Hepatic stellate cell (primary cell): ENCODE measurements around the gene ZNF668.
"Not testable (repeated sequence)": the region's sequence is repeated elsewhere in the genome, so short reads cannot be mapped to it uniquely, and the experiment has no call there.

Source experiments
- DNase-seq: peaks from one replicate; pipeline ENCODE4 v3.0.0; 2011; ENCODE audit warnings: low spot score

The ZNF668 gene

DNA sequence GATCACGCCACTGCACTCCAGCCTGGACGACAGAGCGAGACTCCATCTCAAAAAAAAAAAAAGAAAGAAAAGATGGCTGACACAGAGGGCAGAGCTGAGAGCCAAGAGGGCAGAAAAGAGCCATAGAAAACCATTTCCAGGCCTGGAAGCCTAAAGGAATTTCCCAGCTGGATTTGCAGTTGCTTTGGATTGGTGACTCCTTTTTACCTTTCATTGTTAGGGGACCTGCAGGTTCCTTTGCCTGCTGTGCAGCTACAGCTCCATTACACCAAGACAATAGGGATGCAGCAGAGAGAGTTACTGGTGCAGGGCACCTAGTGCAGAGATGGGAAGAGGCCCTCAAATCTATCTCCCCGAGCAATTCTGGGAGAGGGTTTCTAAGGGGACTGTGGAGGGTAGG, 18.4 kb downstream of the ZNF668 start:
- DNase-seq = no peak

DNA sequence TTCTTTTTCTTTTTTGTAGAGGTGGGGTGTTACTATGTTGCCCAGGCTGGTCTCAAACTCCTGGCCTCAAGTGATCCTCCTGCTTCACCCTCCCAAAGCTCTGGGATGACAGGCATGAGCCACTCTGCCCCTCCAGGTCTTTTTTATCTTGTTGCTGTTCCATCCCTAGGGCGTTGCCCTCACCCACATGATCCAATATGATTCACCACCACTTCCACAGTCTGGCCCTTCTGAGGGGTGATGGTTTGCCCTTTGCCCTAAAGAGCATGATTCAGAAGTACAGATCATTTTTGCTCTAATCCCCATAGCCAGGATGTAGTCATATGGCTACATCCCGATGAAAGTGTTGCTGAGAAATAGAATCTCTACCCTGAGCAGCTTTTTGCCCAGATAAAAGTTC, 21.9 kb downstream of the ZNF668 start:
- DNase-seq = peak; percentile 96

DNA sequence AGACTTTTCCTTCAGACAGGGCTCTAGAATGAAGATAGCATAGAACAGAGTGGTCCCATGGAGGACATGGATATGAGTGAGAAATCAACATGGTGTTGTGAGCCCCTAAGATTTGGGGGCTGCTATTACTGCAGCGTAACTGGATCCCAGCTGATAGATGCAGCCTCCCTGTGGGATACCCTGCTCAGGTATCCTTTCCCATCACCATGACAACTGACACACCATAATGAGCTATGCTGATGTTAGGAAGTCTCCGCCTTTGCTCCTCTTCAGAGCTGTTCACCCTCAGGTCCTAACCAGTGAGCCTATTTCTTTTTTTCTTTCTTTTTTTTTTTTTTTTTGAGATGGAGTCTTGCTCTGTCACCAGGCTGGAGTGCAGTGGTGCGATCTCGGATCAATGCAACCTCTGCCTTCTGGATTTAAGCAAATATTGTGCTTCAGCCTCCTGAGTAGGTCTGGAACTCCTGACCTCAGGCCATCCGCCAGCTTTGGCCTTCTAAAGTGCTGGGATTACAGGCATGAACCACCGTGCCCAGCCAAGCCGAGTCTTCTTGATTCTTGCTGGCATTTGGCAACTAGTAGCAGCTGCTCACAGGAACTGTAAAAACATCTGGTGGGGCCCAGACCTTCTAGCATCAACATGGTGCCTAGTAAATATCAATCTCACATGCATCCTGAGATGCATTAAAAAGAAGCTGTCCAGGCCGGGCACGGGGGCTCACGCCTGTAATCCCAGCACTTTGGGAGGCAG, 23.6 kb downstream of the ZNF668 start:
- no peak for DNase-seq

DNA sequence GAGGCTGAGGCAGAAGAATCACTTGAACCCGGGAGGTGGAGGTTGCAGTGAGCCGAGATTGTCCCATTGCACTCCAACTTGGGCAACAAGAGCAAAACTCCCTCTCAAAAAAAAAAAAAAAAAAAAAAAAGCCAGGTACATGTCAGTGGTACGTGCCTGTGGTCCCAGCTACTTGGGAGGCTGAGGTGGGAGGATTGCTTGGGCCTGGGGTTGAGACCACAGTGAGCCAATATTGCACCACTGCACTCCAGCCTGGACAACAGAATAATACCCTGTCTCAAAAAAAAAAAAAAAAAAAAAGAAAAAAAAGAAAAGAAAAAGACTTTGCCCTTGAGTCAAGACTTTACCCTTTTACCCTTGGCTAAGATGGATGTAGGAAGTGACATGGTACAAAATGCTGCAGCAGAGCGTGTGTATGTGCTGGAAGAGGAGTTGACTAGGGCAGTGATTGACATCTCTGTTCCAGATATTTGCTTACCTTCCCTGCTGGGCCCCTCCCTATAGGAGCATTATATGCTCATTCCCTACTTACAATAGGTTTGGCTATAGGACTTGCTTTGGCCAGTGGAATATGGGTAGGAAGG, 30.1 kb downstream of the ZNF668 start:
- no peak for DNase-seq

DNA sequence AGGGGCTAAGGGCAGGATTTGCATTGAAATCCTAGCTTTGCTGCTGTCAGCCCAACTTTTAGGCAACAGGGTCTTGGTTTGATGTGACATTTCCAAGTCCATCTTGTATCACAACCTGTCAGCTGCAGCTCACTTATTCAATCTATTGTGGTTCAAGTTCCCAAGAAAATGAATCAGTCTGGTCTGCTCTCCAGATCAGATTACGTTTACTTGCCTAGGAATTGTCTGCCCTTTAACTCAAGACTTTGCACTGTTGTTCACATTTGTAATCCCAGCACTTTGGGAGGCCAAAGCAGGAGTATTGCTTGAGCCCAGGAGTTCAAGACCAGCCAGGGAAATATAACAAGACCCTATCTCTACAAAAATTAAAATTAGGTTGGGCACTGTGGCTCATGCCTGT, 30.7 kb downstream of the ZNF668 start:
- no peak for DNase-seq

DNA sequence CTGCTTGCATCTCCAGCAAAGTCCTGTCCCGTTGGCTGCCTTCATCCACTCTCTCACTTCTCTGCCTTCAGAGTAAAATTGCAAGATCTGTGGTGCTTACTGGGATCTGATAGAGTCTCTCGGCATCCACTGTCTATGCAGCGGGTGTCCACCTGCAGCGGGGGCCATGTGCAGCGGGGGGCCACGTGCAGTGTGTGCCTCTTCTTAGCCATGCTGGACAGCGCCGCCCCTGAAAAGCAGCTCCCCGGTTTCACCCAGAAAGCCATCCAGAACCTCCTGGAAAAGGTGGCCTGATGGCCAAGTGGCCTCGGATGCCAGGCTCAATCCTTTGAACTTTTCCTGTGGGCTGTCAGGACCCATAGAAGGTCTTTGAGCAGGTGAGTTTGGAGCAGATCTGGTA, 31.2 kb downstream of the ZNF668 start:
- DNase-seq = no peak

DNA sequence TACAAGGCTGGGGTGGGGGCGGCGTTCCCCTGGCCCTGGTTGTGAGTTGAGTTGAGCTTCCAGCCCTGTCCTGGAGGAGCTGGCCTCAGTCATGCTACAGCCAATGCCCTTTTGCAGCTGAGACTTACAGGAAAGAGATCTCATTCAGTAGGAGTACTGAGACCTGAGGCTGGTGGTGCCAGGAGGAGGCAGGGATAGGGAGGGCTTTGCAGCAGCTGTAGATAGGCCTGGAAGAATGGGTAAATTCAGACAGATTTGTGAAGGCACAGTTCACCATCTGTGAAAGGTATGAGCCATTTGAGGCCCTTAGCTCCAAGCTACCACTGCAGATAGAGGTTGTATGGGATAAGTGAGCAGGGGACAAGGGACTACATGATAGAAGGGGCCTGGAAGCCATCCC, 35.0 kb downstream of the ZNF668 start:
- no peak for DNase-seq

DNA sequence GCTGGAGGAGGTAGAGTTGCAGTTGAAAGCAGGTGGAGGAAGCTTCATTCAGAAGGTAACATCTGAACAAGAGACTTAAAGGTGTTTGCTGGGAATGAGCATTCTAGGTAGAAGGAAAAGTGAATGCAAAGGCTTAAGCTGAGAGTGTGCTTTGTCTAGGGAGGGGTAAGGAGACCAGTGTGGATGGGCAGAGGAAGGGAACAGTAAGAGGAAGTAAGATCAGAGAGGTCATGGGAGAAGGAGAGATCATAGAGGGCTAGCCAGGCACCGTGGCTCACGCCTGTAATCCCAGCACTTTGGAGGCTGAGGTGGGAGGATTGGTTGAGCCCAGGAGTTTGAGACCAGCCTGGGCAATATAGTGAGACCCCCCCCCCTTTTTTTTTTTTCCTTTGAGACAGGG, 37.3 kb downstream of the ZNF668 start:
- no peak for DNase-seq

DNA sequence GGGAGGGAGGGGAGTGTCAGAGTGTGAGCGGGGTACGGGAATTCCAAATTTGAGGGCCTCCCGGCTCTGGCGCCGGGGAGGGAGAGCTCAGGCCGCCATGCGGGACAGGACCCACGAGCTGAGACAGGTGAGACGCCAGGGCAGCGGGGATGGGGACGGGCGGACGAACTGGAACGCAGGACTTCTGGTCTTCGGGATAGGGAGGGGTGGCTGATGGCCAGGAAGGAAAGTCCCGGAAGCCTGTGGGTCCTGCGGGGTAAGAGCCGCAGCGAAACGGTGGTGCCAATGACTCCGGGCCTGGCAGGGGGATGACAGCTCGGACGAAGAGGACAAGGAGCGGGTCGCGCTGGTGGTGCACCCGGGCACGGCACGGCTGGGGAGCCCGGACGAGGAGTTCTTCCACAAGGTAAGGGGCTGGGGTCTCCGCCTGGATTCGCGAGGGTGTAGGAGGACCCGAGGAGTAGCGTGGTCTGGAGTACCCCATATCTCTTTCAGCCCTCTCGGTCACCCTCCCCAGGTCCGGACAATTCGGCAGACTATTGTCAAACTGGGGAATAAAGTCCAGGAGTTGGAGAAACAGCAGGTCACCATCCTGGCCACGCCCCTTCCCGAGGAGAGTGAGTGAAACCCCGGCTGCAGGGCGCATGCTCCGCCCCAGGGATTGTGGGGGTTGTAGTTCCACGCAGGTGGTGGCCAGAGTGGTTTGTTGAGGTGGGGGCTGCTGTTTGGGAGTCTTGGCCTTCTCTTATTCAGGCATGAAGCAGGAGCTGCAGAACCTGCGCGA, 40.1 kb downstream of the ZNF668 start:
- DNase-seq = peak; percentile 99

DNA sequence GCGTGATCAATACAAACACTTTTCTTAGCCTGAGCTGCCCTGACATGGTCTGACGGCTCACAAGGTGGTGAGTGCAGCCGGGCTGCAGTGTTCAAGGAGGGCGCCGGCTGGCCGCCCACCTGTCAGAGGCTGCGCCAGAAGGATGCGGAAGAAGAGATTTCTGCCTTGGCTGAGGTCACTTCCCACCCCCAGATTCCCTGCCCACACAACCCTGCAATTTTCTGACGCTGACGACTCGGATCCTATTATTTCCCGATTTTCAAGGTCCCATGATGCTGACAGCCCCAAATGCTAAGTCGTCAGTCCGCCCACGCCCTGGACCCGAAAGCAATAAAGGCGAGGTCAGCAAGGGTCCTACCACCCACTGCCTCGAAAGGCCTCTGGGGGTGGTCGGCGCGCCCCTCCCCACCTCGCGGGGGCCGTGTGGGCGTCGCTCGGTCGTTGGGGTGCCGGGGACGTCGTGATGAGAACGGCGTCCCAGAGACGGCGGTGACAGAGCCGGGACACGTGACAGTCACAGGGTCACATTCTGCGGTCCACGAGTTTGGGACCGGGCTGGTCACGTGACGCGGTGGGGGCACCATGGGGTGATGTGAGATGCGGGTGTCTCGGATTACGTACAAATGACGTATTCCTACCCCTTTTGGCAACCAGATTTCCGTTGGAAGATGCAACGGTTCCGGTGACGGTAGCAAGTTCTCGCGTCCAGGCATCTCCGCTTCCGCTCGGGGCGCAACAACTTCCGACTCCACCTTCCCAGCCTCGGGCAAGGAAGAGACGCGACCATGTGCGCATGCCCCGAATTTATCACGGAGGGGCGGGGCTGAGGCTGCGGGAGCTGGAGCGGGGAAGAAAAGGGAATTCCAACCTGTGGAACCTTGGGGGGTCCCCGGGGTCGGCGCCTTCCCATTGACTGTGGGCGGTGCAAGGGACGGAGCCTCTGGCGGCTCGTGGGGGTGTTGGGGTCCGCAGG, 41.0 kb downstream of the ZNF668 start, which contains the start of gene STX4:
STX4 (plus strand) TSS at position 823 of the 973 bp plus-strand sequence. CDS start 248 bp downstream, outside the sequence.
- DNase-seq = peak; percentile 93

DNA sequence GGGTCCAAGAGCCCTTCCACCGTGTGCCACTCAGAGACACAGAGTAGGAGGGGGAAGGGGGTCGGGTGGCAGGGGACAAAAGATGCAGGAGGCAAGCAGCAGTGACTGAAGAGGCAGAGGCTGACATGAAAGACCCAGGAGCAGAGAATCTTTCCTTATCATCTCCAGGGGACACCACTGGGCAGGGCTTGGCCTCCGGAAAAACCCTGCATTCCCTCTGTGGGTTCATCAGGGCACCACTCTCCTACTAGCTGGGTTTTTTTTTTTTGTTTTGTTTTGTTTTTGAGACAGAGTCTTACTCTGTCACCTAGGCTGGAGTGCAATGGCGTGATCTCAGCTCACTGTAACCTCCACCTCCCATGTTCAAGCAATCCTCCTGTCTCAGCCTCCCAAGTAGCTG, 42.8 kb downstream of the ZNF668 start:
- no peak for DNase-seq

DNA sequence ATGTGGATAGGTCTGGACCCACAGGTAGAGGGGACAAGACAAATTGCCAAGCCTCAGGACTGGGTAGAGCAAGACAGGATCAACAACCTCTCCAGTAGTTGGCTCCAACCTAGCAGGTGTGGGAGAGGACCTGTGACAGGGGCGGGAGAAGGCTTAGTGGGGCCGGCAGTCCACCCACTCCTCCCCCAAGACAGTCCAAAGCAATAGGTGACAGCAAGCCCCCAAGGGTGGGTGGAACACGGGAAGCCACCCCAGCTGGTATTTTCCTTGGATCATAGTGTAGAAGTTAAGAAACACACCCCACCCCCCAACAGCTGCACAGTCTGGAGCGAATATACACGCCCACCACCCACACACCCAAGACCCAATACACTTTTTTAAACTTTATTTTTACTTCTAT, 44.8 kb downstream of the ZNF668 start:
- no peak for DNase-seq

DNA sequence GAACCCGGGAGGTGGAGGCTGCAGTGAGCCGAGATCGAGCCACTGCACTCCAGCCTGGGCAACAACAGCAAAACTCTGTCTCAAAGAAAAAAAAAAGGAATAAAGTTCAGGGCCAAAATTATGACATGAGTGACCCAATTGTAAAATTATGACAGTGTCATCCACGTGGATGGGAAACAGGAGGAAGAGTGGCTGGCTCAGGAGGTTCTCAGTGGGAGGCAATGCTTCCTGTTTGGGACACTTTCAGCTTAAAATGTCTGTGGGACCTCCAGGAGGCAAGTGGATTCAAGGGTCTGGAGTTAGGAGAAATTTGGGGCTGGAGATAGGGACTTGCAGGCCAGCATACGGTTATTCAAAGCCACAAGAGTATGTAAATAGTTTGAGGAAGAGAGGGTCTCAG, 48.7 kb downstream of the ZNF668 start:
- no peak for DNase-seq

DNA sequence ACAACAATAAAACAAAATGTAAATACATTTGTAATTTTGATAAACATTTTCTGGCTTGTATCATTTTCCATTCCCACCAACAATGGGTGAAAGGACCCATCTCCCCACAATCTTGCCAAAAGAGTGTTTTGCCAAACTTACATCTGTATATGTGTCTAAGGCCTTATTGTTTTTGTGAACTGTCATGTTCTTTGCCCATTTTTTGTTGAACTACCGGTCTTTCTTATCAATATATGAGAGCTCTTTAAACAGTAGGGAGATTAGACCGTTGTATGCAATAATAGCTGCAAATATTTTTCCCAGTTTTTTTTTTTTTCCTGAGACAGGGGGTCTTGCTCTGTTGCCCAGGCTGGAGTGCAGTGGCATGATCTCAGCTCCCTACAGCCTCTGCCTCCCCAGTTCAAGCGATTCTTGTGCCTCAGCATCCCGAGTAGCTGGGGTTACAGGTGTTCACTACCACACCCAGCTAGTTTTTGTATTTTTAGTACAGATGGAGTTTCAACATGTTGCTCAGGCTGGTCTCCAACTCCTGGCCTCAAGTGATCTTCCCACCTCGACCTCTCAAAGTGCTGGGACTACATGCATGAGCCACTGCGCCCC, 50.3 kb downstream of the ZNF668 start:
- DNase-seq = no peak

DNA sequence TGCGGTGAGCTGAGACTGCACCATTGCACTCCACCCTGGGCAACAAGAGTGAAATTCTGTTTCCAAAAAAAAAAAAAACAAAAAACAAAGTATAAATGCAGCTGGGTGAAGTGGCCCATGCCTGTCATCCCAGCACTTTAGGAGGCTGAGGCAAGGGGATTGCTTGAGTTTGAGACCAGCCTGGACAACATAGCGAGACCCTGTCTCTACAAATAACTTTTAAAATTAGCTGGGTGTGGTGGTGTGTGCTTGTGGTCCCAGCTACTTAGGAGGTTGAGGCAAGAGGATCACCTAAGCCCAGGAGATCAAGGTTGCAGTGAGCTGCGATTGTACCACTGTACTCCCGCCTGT, 50.8 kb downstream of the ZNF668 start:
- DNase-seq = no peak

DNA sequence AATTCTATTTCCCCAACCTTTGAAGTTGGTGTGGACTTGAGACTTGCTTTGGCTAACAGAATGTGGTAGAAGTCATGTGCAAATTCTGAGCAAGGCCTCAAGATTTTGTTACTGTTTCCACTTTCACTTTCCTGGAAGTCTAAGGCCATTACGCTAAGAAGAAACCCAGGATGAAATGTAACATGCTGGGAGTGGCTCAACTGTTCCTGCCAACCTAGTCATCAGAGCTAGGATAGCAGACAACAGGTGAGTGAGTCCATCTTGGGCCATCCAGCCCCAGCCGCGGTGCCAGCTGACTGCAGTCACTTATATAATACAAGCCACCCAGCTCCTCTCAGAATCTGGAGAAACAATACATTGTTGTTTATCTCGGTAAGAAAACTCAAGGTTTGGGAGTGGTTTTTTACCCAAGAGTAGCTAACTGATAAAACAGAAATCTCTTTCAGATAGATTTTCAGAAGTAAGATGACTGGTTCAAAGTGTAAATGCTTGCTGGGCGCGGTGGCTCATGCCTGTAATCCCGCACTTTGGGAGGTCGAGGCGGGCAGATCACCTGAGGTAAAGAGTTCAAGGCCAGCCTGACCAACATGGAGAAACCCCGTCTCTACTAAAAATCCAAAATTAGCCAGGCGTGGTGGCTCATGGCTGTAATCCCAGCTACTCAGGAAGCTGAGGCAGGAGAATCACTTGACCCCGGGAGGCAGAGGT, 51.3 kb downstream of the ZNF668 start:
- no peak for DNase-seq

DNA sequence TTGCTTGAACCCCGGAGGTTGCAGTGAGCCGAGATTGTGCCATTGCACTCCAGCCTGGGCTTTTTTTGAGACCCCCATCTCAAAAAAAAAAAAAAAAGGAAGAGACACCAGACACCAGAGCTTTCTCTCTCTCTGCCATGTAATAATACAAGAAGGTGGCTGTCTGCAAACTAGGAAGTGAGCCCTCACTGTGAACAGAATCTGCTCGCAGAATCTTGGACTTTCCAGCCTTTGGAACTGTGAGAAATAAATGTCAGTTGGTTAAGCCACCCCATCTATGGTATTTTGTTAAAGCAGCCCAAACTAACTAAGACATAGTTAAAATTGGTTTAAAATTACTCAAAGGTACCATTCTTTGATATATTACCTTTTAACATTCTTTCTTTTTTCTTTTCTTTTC, 53.5 kb downstream of the ZNF668 start:
- DNase-seq = no peak

DNA sequence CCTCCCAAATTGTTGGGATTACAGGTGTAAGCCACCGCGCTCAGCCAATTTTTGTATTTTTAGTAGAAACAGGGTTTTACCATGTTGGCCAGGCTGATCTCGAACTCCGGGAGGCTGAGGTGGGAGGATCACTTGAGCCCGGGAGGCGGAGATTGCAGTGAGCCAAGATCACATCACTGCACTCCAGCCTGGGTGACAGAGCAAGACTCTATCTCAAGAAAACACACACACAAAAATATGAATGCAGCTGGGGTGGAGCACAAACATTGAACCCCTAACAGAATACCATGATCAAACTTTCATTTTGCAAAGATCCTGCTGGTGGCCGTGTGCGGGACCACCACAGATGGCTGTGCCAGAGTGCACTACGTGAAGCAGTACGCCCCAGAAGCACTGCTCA, 56.3 kb downstream of the ZNF668 start:
- DNase-seq = not testable (repeated sequence)

DNA sequence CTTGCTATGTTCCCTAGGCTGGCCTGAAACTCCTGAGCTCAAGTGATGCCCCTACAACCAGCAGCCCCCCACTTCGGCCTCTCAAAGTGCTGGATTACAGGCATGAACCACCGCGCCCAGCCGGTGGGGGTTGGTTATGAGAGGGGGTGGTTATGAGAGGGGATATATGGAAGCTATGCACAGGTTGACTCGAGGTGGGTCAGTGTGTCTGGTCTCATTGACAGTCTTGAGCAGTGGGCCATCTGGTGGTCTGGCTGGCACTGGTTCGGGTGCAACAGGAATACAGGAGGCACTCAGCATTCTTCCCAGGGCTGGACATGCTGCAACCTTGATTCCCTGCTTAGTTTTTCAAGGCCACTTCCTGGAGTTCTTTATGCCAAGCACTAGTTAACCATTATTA, 58.0 kb downstream of the ZNF668 start:
- DNase-seq = no peak

DNA sequence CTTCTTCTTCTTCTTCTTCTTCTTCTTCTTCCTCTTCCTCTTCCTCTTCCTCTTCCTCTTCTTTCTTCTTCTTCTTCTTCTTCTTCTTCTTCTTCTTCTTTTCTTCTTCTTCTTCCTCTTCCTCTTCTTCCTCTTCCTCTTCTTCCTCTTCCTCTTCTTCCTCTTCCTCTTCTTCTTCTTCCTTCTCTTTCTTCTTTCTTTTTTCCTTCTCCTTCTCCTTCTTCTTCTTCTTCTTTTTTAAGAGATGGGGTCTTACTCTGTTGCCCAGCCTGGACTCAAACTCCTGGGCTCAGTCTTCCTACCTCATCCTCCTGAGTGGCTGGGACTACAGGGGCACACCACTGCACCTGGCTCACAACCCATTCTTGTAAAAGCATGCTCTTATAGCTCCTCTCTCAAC, 60.7 kb downstream of the ZNF668 start:
- not testable (repeated sequence) for DNase-seq

DNA sequence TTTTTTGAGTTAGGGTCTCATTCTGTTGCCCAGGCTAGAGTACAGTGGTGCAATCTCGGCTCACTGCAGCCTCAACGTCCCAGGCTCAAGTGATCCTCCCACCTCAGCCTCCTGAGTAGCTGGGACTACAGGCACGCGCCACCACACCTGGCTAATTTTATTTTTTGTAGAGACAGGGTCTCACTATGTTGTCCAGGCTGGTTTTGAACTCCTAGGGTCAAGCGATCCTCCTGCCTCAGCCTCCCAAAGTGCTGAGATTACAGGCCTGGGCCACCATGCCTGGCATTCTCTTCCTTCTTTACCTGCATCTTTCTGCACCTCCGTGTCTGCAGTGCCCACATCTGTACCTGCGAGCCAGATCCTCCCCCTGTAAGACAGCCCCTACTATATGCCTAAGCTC, 62.2 kb downstream of the ZNF668 start:
- DNase-seq = not testable (repeated sequence)
